Measurements from ENCODE around the gene CEP70.

- TF ChIP-seq, protein P1, sequence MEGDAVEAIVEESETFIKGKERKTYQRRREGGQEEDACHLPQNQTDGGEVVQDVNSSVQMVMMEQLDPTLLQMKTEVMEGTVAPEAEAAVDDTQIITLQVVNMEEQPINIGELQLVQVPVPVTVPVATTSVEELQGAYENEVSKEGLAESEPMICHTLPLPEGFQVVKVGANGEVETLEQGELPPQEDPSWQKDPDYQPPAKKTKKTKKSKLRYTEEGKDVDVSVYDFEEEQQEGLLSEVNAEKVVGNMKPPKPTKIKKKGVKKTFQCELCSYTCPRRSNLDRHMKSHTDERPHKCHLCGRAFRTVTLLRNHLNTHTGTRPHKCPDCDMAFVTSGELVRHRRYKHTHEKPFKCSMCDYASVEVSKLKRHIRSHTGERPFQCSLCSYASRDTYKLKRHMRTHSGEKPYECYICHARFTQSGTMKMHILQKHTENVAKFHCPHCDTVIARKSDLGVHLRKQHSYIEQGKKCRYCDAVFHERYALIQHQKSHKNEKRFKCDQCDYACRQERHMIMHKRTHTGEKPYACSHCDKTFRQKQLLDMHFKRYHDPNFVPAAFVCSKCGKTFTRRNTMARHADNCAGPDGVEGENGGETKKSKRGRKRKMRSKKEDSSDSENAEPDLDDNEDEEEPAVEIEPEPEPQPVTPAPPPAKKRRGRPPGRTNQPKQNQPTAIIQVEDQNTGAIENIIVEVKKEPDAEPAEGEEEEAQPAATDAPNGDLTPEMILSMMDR (IDR thresholded peaks at IDR 0.05) = no peak
- TF ChIP-seq POLR2A (IDR thresholded peaks at IDR 0.05) = no peak
Measured at GRCh38 chr3:138539352-138539751, 54.7 kb downstream of the CEP70 start.

All from body of pancreas (tissue), 4 donors.